ENCODE results near the gene S100A9.
"Not testable (repeated sequence)": the region's sequence is repeated elsewhere in the genome, so short reads cannot be mapped to it uniquely, and the experiment has no call there.

The S100A9 gene

DNA sequence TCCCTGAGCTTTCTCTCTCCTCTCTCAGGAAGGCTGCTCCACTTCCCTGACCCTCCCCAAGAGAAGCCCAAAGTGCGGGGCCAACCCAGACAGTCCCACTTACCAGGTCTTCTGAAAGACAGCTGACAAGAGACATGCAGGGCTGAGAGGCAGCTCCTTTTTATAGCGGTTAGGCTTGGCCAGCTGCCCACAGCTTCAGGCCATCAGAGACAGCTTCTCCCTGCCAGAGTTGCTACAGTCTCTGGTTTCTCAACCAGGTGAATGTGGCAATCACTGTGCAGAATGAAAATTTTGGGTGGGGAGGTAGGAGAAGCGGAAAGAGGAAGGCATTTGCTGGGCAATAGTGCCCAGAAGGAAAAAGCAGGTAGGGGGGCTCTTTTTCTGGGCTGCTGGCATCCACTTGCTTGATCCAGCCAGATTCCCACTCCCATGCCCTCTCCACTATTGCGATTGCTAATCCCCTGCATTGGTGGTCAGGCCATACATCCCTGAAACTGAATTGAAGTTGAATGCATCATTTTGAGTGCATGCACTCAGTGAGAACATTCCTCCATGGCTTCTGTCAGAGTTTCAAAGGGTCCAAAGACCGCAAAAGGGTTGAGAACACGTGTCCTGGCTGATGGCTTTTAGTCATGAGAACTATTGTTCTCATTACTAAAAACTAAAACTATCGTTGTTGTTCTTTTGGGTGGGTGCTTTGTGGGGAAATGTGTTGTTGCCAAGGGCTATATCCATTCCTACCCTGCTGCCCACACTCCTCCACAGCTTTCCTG, 33.5 kb downstream of the S100A9 start, which contains the start of gene S100A8:
TSS of gene S100A8 (minus strand) at position 136 of the 773 bp plus-strand sequence. CDS start 538 bp downstream, outside the sequence.
- peak; percentile 83 for DNase-seq

DNA sequence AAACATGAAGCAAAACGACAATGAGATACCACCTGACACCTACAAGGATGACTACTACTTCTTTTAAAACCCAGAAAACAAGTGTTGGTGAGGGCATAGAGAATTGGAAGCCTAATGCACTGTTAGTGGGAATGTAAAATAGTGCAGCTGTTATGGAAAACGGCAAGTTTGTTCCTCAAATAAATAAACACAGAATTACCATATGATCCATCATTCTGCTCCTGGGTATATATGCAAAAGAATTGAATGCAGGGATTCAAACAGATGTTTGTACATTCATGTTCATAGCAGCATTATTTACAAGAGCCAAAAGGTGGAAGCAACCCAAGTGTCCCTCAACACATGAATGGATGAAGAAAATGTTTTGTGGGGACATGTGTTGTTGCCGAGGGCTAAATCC, 34.6 kb downstream of the S100A9 start:
- DNase-seq: no peak

DNA sequence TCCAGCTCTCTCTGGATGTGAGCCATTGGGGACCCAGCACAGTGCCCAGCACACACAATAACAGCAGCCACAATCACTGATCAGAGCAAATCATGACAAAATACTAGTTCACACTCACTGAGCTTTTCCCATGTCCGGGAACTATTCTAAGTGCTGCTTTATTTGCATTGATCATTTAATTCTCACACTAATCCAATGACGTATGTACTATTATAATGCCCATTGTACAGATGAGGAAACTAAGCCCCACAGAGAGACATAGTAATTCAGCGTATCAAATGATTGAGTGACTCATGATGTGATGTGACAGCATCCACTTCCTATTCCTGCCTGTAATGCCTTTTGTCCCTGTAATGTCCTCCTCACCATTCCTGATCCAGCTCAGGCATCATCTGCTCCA, 35.2 kb downstream of the S100A9 start:
- DNase-seq: no peak

DNA sequence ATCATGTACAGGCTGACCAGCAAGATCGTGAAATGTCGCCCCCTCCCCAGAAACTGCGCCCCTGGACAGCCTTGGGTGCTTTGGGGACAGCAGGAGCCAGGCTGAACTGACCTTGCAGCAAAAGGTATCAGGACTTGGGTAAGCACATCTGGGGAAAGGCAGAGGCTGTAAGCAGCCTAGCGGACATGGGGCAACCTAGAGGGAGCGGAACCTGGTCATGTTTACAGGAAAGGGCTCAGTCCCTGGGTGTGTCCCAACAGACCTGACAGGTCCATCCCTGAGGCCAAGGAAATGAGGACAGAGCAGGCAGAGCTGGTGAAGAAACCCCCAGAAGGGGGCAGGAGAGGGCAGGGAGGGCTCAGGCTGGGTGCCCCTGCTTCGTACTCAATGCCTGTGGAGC, 36.3 kb downstream of the S100A9 start:
- DNase-seq: no peak

DNA sequence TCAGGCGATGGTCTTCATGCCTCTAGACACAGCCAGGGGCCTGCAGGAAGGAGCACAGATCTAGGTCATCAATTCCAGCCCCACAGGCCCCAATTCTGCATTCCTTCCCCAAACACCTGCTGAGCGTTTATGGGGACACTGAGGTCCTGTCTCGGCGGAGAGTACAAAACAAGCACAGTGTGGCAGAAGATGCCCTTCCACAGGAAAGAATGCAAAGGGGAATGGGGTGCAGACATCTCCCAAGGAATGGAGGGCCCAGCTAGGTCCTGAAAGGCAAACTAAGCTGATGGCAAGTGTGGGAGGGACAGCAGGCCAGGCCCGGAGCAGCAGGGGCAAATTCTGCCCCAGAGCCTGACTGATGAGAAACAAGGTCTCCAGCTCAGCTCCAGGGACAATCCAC, 36.7 kb downstream of the S100A9 start:
- no peak for DNase-seq

DNA sequence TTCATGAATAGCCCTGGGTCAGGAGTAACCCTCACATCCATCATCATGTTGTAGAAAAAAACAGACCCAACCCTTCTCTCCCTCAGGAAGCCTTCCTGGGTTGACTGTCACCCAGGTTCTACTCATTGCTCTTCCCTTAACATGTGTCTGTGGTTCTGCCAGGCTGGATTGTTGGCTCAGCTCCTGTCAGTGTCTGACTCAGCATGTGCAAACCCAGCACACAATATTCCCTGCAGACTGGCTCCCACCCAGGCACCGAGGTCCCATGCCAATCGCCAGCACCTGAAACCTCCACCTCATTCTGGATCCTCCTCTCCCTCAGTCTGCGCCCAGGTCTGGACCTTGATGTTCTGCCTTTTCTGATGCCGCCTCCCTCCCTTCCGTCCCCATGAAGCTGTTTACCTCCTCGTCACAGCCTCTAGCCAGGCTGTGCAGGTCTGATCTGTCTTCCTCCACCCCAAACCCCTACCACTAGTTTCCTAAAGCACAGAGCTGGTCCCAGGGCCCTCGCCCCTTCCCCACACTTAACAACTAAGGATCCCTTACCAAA, 37.6 kb downstream of the S100A9 start:
- no peak for DNase-seq

DNA sequence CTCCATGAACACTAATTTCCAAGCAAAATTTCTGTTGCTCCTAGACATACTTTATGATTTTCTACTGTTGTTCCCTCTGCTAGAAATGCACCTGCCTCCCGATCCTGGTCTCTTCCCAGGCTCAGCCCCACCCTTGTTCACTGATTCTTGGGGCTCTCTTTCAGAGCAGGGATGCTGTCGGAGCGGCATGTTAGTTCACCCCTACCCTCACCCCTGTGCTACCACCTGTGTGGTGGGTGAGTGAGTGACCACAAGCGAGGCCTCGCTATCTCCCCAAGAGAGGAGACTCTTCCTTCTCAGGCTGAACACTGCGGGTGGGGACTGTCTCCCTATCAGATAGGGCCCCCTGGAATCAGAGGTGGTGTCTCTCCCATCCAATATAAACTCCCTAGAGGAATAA, 38.1 kb downstream of the S100A9 start:
- no peak for DNase-seq

DNA sequence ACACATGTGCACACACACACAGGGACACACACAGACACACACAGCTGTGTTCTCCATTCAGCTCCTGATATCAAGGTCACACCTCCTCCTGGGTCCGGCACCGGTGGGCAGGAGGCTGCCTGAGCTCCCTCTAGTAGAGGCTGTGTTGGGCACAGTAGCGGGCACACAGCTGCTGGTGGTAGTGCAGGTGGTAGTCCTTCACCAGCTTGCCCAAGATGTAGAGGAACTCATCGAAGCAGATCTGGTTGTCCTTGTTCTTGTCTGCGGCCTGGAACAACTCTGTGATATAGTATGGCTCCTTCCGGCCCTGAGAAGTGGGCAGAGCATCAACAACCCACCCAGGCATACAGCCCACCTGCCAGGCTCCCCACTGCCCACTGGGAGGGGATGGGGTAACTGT, 38.8 kb downstream of the S100A9 start:
- DNase-seq: no peak

DNA sequence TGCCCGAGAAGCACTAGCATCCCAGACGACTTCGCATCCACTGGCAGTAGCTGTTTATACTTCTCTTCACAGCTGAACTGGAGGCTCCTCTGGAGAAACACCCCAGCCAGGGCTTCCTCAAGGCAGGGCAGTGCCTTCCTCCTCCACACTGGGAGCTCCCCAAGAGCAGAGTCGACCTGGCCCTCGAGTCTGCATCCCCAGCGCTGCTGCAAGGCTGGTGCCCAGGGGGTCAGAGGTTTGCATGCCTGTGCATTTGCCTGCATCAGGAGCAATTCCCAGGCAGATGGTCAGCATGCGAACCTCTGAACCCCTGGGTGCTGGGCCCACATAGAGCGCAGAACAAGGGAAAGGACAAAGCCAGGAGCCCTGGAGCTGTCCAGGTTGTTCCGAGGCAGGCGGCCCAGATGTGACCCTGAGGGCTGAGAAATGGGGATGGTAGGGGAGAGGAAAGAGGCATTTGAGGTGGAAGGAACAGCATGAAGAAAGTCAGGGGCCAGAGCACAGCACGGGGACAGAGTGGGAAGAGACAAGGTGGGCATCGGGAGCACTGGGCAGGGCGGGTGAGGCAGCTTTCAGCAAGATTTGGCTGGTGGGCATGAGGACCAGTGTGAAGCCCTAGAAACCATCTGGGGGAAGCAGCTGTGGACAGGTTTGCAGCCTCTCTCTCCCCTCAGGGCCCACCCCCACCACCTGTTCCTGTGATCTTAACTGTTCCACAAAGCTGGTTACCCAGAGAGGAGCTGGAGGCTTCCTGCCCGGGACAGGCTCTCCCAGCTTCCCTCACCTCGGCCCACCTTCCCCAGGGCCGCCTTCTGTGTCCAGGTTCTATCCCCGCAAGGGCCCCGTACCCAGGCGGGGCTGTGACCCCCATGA, 39.6 kb downstream of the S100A9 start:
- no peak for DNase-seq

DNA sequence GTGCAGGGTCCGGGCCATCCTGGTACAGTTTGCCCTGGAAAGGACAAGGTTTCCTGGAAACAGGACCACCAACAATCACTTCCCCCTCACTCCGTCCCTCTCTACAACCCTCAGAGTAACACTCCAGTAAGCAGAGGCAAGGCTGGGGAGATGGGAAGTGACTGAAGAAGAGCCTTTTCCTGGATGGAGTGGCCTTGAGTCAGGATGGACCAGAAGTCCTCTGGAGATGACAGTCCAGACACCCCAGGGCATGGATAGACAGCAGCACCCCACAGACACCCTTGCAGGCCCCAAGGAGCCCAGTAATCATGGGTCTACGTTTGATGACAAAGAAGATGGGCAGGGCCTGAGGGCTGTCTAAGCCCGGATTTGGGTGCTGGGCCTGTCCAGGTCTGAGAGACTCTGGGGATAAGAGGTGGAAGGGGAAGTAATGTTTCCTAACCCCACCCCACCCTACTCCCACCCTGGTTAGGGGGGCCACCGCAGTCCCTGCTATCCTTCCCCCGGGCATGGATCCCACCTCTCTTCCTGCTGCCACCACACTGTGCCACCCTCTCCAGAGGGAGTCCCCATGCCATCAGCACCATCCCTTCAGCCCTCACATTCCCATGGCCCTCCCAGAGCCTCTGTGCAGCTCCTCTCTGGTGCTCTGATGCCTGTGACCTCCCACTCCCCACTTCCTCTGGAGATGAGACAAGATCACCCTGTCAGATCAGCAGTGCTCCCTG, 40.4 kb downstream of the S100A9 start:
- DNase-seq: no peak

DNA sequence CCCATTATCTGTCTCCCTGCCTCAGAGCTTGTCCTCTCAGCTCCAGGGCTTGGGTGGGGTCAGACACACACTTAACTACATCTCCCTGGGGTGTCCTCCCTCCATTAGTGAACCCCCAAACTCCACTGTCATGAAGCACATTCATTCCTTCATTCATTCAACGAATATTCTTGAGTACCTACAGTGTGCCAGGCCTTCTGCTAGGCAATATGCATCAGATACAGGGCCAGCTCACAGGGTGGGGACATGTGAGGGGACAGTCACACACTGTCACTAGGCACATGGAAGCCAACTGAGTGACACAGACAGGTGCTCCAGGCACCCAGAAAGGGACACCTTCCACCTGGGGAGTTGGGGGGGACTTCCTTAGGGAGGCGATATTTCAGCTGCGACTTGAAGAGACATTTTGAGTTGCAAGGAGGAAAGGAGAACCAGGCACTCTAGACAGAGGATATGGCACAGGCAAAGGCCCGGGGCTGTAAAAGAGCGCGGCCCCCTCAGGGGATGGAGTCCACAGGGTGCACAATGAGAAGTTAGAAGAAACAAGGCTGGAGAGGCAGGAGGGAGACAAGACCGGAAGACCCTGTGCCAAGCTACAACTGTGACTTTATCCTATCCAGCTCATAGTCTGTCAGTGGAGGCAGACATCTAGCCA, 41.9 kb downstream of the S100A9 start:
- DNase-seq: no peak

DNA sequence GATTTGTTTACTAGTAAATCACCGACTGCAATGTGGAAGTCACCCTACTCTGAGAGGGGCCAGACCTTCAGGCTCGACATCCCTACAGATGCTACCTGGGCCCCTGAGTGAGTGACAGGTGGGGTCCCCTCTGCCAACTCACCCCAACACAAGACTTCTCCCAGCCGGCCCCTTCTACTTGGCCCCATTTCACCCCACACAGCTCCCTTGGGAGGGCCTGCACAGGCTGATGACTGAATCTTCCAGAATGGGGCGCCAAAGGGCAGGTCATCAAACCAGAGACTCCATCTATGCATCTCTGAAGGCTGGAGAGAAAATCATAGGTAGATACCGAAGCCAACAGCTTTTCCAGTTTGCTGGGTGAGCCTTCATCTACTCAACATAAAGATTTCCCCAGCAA, 42.6 kb downstream of the S100A9 start:
- DNase-seq: no peak

DNA sequence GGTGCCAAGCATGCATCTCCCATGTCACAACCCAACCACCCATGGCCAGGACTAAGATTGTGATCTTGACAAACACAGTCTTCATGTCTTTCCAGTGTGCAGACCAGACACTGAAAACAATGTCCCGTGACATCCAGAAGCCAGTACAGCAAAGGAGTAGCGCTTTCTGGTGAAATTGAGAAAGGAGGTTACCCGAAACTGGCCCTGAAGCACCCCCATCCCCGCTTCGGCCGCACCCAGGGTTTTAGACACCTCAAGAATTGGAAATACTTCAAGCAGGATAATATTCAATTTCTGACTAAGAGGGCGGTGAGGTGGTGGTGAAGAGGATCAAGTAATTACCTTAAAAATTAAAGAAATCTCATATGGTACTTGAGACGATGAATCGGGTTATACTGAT, 43.8 kb downstream of the S100A9 start:
- DNase-seq: no peak

DNA sequence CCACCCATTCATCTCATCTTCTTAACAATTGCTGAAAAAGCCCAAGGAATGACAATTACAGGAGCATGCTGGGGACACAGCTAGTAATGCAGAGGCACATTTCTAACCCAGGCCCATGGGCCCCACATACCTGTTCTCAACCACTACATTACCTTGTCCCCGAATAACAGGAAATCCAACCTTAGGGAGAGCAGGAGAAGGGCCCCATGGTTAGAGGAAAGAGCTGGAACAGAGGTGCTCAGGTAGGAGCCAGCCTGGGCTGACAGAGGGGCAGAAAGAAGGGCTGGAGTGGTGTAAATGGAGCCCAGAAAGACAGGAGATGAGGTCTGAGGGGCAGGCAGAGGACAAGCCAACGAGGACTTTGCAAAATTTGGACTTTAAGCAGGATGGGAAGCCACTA, 44.6 kb downstream of the S100A9 start:
- DNase-seq: no peak

DNA sequence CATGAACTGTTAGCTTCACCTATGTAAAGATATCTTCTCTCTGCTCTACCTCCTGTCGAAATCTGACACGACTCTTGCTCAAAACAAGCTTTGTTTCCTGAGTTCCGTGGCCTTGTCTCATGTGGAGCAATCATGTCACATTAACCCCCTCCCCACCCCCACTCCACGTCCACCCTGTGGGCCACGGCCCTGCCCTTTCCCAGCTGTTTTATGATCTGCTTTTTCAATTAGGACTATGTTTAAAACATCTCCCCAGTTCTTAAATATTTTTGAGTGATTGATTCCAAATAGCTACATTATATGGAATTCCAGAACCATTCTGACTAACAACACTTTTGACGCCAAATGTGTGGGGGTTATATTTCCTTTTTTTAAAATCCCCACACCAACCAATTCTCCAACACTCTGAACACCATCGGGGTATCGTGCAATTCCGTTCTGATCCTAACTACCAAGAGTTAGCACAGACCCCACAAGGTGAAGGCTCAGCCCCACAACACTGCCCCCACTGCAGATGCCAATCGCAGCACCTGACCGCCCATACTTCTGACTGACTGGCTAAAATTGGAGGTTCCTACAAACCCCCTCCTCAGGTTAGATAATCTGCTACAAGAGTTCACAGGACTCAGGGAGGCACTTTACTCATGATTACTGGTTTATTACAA, 45.9 kb downstream of the S100A9 start:
- peak; percentile 12 for DNase-seq

DNA sequence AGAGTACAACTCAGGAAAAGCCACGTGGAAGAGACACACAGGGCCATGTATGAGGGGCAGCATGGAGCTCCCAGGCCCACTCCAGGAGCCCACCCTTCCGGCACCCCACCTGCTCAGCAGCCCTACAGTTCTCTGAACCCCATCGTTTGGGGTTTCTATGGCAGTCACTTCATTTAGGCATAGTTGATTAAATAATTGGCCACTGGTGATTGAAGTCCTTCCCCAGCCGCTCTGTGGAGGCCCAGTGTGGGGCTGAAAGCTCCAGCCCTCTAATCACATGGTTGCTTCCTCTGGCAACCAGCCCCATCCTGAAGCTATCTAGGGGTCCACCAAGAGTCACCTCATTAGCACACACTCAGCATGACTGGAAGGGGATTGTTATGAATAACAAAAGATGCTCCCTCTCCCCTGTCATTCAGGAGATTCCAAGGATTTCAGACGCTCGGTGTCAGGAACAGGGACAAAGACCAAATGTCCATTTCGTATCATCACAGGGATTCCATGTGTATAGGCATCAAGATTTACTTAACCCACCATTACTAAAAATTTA, 46.5 kb downstream of the S100A9 start:
- DNase-seq: no peak

DNA sequence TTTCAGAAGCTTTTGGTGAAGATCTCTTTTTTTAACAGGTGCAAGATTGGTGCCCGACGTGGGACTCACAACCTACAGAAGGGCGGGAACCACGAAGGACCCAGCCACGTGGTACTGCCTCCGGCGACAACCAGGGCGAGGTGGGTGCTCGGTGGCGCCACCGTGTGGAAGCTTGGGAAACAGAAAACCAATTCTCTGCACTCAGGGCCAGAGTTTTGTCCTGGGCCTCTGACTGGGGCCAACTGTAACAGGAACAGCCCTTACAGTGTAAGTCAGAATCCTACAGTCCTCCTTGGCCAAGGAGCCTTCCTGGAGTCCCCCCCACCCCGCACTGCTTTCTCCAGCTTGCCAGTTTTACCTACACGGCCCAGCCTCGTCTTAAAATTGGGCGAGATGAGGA, 47.1 kb downstream of the S100A9 start:
- peak; percentile 67 for DNase-seq

DNA sequence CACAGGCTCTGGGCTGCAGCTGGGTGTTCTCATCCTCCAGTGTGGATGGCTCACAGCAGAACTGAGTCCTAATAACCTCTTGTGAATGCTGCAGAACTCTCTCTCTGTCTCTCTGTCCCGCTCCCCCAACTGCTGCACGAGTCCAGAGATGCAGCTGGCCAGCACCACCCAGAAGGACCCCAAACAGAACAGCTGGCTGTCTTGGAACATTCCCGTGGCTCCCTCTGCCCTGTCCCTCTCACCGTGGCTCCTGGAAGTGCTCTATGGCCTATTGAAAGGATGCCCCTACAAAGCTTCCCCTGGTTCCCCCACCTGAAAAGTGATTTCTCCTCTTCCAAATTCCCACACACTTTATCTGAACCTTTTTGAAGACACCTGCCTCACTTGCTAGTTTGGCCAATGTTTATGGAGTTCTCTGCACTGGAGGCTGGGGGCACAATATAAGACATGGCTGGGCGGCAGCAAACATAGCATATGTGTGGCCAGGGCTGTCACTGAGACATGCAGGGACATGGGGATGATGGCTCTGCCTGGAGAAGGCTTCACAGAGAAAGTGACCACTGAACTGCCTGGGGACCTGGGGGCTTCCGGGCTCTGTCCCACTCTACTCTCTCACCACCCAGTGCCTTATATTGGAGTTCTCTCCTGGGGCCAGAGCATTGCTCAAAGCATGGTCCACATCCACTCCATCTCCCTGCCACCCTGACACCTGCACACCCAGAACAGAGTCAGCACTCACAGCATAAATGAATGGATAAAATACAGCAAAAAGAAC, 48.4 kb downstream of the S100A9 start:
- not testable (repeated sequence) for DNase-seq

DNA sequence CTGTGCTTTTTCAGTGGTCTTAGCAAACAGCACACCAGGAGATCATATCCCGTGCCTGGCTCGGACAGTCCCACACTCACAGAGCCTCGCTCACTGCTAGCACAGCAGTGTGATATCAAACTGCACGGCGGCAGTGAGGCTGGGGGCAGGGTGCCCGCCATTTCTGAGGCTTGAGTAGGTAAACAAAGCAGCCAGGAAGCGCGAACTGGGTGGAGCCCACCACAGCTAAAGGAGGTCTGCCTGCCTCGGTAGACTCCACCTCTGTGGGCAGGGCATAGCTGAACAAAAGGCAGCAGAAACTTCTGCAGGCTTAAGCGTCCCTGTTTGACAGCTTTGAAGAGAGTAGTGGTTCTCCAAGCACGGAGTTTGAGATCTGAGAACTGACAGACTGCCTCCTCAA, 49.6 kb downstream of the S100A9 start:
- DNase-seq: not testable (repeated sequence)

Measured in inflammatory macrophage treated with lipopolysaccharide for 4 hours (primary cell).